Endothelial cell (in vitro differentiated cells): ENCODE results near the gene PLCB1. TPM values are rescaled to one million over a fixed set of nuclear protein-coding genes. Genes with fewer than 3 reads are reported as not detected.

Source experiments
- DNase-seq: peaks from one replicate; pipeline ENCODE4 v3.0.0; 2021; ENCODE audit warnings: low spot score
- H3K27ac Mint-ChIP-seq: one replicate; pipeline ENCODE4 v1.8.0; 2021; ENCODE audit warnings: mixed read lengths, inconsistent platforms; ENCODE audit not compliant: unreplicated experiment
- H3K27me3 Mint-ChIP-seq: one replicate; pipeline ENCODE4 v1.8.0; 2021; ENCODE audit warnings: mild to moderate bottlenecking, moderate library complexity, mixed read lengths, inconsistent platforms; ENCODE audit not compliant: unreplicated experiment
- H3K36me3 Mint-ChIP-seq: one replicate; pipeline ENCODE4 v1.8.0; 2021; ENCODE audit warnings: mild to moderate bottlenecking, low read depth, mixed read lengths, inconsistent platforms; ENCODE audit not compliant: unreplicated experiment
- H3K4me1 Mint-ChIP-seq: one replicate; pipeline ENCODE4 v1.8.0; 2021; ENCODE audit warnings: mild to moderate bottlenecking, mixed read lengths, inconsistent platforms; ENCODE audit not compliant: unreplicated experiment
- H3K4me3 Mint-ChIP-seq: one replicate; pipeline ENCODE4 v1.8.0; 2021; ENCODE audit warnings: mild to moderate bottlenecking, mixed read lengths, inconsistent platforms; ENCODE audit not compliant: unreplicated experiment
- H3K9me3 Mint-ChIP-seq: one replicate; pipeline ENCODE4 v1.8.0; 2021; ENCODE audit warnings: mixed read lengths, inconsistent platforms; ENCODE audit not compliant: unreplicated experiment
- total RNA-seq: library from RNA; stranded (reverse); fragmentation: NEBNext Ultra II Directional; extraction: Animal tissue kit (Norgen Biotek cat#: 25700); gene quantifications from one replicate; pipeline ENCODE4 v1.2.1, GENCODE V29; 2021; ENCODE audit not compliant: unreplicated experiment
- TF ChIP-seq, protein P1 (sequence below): fragments of 200-600 bp; sonication (generic); IDR thresholded peaks from one replicate; pipeline ENCODE4 v1.5.0; 2021; ENCODE audit warnings: antibody characterized with exemption; ENCODE audit not compliant: unreplicated experiment

Gene PLCB1
- total RNA-seq, 1 donor from 2014 or later, result 8.1 TPM

DNA sequence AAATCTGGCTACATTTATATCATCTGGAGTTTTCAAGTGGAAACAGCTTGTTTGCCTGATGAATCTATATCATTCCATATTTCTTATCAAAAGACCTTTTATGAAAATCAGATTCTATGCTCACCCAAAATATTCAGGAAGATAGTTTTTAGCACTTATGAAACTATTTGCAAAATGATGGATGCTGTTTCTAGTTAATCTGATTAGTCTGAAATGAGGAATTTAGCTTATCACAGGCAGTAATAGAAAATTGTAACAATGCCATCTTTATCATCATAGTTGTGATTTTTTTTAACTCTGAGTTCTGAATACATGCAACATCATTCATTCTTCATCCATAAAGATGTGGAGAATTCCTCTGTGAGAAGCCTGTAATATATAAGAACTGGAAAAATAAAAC lies 229.7 kb downstream of the PLCB1 start:
- Mint-ChIP-seq H3K4me3 (no peak overlapping the region), H3K27me3 (no peaks in the 10 kb centered on the region), H3K4me1 (peaks cover 3% of the 10 kb centered on the region), H3K36me3 (no peaks in the 10 kb centered on the region), H3K9me3 (no peaks in the 10 kb centered on the region), H3K27ac (no peak overlapping the region)
- DNase-seq, result no peak
- TF ChIP-seq, protein P1, sequence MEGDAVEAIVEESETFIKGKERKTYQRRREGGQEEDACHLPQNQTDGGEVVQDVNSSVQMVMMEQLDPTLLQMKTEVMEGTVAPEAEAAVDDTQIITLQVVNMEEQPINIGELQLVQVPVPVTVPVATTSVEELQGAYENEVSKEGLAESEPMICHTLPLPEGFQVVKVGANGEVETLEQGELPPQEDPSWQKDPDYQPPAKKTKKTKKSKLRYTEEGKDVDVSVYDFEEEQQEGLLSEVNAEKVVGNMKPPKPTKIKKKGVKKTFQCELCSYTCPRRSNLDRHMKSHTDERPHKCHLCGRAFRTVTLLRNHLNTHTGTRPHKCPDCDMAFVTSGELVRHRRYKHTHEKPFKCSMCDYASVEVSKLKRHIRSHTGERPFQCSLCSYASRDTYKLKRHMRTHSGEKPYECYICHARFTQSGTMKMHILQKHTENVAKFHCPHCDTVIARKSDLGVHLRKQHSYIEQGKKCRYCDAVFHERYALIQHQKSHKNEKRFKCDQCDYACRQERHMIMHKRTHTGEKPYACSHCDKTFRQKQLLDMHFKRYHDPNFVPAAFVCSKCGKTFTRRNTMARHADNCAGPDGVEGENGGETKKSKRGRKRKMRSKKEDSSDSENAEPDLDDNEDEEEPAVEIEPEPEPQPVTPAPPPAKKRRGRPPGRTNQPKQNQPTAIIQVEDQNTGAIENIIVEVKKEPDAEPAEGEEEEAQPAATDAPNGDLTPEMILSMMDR, result no peak

DNA sequence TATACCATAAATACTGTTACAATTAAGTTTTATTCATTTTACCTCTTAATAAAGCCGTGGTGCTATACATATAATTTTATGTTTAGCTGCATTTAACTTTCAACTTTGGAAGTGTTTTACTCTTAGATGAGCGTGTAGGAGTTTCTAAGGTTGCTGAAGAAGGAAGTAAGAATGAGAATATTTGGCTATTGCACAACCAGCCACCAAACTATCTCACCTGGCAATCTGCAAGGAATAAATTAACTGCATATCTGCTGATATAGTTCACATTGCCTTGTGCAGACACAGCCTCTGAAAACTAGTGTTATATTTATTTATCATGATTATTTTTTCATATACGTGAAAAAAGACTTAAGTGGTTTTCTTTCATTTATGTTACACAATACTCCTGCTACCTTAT lies 230.4 kb downstream of the PLCB1 start:
- no peak for DNase-seq
- Mint-ChIP-seq H3K4me3 (no peak overlapping the region), H3K36me3 (no peaks in the 10 kb centered on the region), H3K27me3 (no peaks in the 10 kb centered on the region), H3K4me1 (peaks cover 3% of the 10 kb centered on the region), H3K9me3 (no peaks in the 10 kb centered on the region), H3K27ac (no peak overlapping the region)
- TF ChIP-seq, protein P1, result no peak

DNA sequence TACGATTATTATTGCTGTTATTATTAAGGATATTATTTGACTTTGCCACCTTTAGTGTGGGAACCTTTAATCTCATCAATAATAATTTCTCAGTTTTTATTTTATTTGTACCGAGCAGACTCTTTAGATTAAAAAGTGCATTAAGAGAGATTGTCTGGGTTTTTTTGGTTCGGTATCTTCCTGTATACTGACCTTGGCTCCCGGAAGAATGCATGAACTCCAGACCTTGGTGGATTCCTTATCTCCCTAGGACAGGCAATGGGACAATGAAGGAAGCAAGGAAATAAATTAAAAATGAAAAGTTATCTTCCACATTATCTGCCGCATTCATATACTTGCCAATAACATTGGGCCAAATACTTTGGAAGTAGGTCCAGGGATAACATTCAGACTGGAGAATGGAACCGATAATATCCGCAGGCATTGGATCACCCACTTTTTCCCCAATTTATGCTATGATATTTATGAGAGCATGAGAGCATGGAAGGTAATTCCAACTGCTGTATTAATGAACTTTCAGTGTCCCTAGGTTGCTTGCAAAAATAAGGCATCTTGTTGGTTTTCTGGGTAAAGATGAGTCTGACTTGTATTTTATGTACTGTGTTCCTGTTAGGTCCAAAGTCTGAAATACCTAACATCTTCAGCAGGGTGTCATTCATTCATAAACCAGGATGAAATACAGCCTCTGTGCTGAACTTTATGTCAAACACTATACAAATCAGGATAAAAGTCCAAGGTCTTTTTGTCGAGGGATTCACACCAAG lies 232.1 kb downstream of the PLCB1 start:
- TF ChIP-seq, protein P1, result no peak
- Mint-ChIP-seq H3K36me3 (no peaks in the 10 kb centered on the region), H3K27ac (no peak overlapping the region), H3K27me3 (no peaks in the 10 kb centered on the region), H3K9me3 (no peaks in the 10 kb centered on the region), H3K4me1 (peaks cover 3% of the 10 kb centered on the region), H3K4me3 (no peak overlapping the region)
- DNase-seq, result no peak

DNA sequence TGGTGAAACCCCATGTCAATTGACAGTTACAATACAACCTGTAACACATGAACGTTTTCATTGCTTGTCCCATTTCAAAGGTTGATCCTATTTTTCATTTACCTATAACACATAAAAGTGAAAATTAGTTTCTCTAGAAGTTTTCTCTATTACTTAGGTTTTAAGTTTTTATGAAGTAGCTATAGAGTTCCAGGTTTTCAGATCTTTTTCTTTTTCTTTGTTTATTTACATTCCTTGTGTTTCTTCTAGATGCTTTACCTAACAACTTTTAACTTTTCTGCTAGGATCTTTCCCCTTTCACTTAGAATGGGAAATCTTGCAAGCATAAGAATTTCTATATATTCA lies 232.6 kb downstream of the PLCB1 start:
- H3K4me1 Mint-ChIP-seq, result peaks cover 3% of the 10 kb centered on the region
- DNase-seq, result no peak
- no peaks in the 10 kb centered on the region for H3K27me3 Mint-ChIP-seq
- TF ChIP-seq, protein P1, result no peak
- H3K9me3 Mint-ChIP-seq, result no peaks in the 10 kb centered on the region
- no peak overlapping the region for H3K27ac Mint-ChIP-seq
- H3K36me3 Mint-ChIP-seq, result no peaks in the 10 kb centered on the region
- H3K4me3 Mint-ChIP-seq, result no peak overlapping the region

DNA sequence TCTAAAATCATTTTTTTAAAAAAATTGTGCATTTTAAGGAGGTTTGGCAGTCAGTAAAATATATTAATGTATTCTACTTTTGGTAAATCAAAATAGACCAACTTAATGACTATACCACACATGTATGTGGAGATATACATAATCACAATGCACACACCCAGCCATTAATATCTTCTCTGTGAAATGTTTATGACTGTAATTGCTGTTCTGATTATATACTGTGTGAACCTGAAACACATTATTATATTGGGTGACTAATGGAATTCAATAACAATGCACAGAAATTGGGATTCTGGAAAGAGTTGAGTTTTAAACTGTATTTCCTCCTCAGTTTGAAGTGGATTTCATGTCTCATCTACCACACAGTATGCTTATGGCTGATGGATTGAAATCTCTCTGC lies 233.6 kb downstream of the PLCB1 start:
- Mint-ChIP-seq H3K36me3 (no peaks in the 10 kb centered on the region), H3K4me1 (no peaks in the 10 kb centered on the region), H3K27me3 (no peaks in the 10 kb centered on the region), H3K27ac (no peak overlapping the region), H3K9me3 (no peaks in the 10 kb centered on the region), H3K4me3 (no peak overlapping the region)
- TF ChIP-seq, protein P1, result no peak
- DNase-seq, result no peak
